ENCODE measurements around the gene NCAPG2.

NCAPG2 gene

DNA sequence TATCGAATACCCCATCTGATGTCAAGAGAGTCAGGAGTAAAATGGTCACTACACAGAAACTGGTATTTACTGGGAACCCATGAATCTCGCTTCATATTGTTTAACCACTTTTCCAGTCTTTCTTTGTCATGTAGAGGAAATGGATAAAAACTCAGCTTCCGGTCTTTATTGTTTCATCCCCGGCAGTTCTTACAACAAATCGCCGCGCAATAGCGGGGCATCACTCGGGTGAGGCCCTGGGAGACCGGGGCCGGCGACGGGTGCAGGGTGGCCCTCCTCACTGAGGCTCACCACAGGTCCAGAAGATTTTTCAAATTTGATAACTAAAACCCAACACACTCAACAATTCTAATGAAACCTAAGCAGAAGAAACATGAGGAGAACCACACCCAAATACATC lies 81.4 kb downstream of the NCAPG2 start:
- DNase-seq: no peak

GRCh38 chr7:158620839-158621441 lies 83.7 kb downstream of the NCAPG2 start:
- DNase-seq: no peak

- DNase-seq: no peak
These were observed 84.2 kb downstream of the NCAPG2 start for GRCh38 chr7:158620418-158620817.

DNA sequence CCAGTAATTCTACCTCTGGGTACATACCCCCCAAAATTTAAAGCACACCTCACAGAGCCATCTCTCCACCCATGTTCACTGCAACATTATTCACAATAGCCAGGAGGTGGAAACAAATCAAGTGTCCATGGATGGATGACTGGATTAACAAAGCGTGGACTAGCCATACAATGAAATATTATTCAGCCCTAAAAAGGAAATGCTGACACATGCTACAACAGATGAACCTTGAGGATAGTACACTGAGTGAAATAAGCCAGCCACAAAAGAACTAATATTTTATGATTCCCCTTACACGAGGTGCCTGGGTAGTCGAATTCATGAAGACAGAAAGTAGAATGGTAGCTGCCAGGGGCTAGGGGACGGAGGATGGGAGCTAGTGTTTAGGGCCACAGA lies 85.9 kb downstream of the NCAPG2 start:
- DNase-seq: no peak

DNA sequence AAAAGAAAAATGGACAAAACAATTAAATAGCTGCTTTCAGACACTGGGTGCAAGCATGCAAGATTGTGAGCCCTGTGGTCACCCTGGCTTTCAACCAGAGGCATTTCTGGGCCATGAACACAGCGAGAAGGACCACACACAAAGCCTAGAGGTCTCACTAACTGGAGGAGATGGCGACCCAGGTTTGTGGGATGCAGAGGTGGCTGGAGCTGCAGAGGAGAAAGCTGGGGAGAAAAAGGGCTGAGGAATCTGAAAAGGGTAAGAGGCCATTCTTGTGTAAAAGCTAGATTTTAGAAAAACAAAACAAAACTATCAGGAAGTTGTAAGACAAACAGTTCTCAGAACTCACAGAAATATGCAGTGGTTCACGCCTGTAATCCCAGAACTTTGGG lies 86.9 kb downstream of the NCAPG2 start:
- DNase-seq: no peak

DNA sequence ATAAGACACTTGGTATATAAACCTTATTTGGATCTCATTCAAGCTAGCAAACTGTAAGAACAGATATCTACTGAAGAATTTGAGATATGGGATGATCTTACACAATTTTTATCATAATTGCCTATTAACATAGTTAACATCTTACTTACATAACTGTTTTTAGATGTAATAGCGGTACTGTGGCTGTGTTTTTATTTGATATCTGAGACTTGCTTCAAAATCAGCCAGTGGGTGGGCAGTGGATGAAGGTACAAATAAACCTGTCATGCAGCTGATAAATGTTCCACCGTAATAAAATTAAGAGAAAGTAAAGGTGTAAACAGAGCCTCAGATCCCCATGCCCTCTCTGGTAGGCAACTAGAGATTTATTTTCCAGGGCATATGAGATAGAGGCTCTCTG lies 88.6 kb downstream of the NCAPG2 start:
- no peak for DNase-seq

- DNase-seq: no peak
These were observed 89.9 kb downstream of the NCAPG2 start for GRCh38 chr7:158614700-158615099.

DNA sequence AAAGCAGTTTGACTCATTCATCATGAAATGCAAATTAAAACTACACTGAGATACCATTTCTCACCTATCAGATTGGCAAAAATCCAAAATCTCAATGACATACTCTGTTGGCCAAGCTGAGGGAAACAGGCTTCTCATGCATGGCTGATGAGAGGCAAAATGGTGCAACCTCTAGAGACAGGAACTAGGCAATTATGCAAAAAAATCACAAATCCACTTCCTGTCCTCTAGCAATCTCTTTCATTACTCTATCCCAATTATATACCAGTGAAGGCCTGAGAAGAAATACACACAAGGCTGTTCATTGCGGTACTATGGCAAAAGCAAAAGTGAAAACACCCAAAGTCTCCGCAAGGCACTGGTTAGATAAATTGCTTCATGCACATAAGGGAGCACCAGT lies 91.1 kb downstream of the NCAPG2 start:
- peak; percentile 48 for DNase-seq

GRCh38 chr7:158612546-158612945 lies 92.1 kb downstream of the NCAPG2 start:
- no peak for DNase-seq

DNA sequence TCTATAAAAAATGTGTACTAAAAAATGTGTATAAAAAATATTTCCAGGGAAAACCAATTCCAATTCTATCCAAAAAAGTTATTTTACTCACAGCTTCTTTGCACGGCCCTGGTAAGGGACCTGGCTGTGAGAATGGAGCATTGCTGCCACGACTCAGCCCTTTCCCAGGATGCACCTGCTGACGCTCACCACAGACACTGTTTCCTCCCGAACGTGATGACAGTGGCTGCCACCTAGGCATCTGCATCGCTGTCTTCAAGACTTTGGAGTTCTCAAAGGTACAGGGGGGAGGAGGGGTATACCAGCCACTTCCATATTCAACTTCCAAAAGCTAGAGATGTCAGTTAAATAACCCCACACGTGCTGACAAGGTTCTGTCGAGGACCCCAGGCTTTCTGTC lies 93.1 kb downstream of the NCAPG2 start:
- DNase-seq: no peak

GRCh38 chr7:158609313-158609974 lies 95.2 kb downstream of the NCAPG2 start:
- DNase-seq: no peak

DNA sequence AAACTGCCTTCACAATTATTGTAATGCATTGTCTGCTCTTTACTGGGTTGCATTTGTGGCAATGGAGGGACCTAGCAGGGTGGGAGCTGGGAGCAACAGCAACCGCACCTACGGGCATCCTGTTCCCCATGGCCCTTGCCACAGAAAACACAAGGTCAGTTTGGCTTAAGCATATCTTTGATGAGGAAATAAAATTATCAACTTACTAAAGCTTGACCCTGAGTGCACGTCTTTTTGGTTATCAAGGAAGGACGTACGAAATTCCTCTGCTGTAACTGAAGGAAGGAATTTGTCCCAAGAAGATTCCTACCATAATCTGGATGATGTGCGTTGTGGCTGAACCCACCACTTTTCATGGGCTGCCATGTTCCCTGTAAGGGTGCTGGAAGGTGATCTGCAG lies 97.0 kb downstream of the NCAPG2 start:
- no peak for DNase-seq

DNA sequence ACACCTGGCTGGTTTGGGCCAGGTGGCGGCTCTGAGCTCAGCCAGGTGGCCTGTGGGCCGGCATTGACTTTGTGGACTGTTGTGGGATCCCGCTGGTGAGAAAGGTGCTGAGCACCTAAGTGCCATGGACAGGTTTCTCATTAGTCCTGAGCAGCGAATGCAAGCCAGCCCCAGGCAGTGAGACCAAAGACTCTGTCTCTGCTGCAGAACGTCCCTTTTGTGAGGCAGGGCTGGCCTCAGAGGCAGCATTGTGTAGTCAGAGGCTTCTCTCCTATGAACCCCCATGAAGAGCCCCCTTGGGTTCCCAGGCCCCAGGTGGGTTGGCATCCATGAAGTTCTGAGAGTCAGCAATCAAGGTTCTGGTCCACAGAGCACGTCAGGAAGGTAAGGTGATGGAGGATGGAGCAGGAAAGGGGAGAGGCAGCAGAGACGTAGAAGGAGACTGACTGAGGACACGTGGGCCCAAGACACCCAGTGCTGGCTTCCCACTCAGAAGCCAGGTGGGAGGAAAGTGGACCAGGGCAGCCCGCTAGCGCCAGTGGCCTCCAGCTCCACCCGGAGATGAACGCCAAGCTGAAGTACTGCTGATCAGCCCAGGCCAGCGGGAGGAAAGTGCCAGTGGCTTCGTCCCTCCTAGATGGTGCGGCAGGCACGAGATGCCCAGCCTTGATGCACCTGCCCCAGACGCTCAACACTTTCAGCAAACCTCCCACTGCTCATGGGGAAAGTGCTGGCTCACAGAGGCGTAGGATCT lies 97.8 kb downstream of the NCAPG2 start:
- DNase-seq: no peak

DNA sequence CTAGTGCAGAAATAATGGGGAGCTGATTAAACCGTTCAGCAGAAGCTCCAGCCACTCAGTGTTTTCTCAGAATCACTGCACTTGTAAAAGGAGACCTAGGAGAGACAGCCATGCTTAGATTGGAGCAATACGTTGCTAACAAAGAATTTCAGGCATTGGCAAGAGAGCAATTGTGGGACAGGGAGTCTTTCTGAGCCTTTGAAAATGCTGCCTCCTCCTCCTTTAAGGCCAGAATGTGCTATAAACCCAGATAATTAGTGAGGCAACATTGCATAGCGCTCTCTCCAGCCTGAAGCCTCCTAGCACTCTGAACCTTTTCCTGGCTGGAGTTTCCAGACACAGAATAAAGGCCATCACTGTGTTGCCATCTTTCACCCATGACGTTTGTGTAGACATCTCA lies 98.5 kb downstream of the NCAPG2 start:
- no peak for DNase-seq

DNA sequence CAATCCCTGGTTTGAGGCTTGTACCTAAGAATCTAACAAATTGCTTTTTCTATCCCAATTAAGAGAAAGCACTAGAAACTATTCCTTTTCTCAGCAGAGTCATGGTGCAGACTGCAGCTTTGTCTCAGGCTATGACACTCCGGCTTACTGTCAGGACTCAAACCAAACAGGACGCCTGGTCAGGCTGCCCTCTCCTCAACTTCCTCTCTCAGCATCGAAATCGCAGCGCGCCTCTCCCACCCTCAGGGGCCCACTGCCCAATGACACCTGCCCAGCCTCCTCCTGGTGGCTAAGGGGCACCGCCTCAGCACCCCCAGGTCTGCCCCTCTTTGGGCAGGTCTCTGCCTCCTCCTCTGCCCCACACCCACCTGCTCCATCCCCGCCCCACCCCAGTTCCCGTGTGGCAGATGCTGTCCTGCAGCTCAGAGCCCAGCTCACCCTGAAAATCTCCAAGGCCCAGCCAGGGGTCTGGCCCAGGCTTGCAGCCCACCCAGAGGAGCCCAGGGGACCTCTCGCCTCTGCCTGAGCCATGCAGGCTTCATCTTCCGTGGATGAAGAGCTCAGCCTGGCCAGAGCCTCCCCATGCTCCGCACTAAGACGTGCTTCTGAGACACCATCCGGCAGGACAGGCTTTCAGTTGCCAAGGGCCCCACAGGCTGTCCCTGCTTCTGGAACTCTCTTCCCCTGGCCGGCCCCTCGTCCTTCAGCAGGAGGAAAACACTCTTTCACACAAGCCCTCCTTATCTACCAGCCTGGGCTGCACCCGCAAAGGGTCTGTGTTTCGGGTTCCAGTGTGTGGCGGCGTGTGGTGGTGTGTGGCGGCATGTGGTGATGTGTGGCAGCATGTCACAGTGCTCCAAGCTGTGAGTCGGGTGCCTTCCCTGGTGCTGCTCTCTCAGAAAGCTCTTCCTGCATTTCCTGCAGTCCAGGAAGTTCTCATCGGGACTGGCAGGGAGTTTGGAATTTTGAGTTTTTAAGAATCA lies 100.5 kb downstream of the NCAPG2 start:
- DNase-seq: no peak

GRCh38 chr7:158602905-158603772 lies 101.5 kb downstream of the NCAPG2 start:
- DNase-seq: no peak

DNA sequence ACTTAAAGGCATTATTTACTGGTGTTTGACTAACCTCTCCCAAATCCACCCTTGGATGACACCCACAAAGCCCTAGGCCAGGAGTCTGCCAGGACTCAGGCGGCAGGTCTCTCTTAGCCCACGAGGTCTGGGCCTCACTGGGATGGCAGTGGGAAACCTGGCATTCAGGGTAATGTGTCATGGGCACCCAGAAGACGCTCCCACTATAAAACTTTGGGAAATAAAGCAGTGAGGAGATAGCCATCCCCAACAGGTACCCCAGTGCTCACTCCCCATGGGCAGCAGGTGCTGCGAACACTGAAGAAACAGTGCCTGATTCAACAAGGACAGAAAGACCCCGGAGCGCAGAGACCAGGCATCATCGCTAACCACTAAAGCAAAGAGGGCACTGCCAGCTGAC lies 102.6 kb downstream of the NCAPG2 start:
- DNase-seq: no peak

DNA sequence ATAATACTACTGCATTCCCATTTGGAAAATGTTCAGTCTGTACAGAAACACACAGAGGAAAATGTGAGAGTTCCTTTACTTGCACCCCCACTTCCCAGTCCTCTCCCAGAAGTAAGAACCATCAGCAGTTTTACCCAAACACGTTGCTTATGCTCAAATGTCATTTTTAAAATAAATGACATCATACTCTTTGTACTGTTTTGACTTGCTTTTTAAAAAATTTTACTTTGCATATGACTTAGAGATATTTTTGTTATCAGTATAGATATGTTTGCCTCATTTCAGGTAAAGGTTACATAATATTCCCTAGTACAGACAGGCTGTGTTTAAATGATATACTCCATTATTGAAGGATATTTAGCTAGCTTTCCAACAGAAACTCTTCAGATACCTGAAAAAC lies 103.5 kb downstream of the NCAPG2 start:
- DNase-seq: no peak

- no peak for DNase-seq
These were observed 107.9 kb downstream of the NCAPG2 start for GRCh38 chr7:158596745-158597144.

- no peak for DNase-seq
These were observed 108.3 kb downstream of the NCAPG2 start for GRCh38 chr7:158596309-158596708.

DNA sequence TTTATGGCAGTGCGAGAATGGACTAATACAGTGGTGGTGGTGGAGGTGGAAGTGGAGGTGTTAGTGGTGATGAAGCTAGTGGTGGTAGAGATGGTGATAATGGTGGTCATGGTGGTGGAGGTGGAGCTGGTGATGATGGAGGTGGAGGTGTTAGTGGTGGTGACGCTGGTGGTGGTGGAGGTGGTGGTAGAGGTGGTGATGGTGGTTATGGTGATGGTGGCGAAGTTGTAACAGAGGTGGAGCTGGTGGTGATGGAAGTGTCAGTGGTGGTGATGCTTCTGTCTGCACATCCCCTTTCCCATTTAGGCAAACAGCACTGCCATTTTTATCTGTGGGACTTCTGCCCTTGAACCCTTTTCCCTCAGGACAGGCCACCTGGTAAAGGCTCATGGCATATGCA lies 109.5 kb downstream of the NCAPG2 start:
- DNase-seq: no peak

- no peak for DNase-seq
These were observed 112.1 kb downstream of the NCAPG2 start for GRCh38 chr7:158592541-158592940.

Measured in DMS53 (cell line).